Measurements from ENCODE around the gene PPP6R1.

PPP6R1 gene

GRCh38 chr19:55240713-55241020 lies 18.1 kb downstream of the PPP6R1 start:
- Histone ChIP-seq H3K4me3 (no peak overlapping the region), H3K36me3 (ENCODE audit: insufficient read depth, low read length) (peaks cover 78% of the 10 kb centered on the region), H3K9ac (ENCODE audit: insufficient read length) (no peak overlapping the region), H3K9me3 (ENCODE audit: low read depth, low read length) (no peaks in the 10 kb centered on the region), H3K27ac (no peak overlapping the region)
- no peak for DNase-seq (ENCODE audit: low read depth, low spot score)
- TF ChIP-seq FOXP2 (optimal IDR thresholded peaks at IDR 0.05; ENCODE audit: control extremely low read depth, extremely low read length, insufficient read depth) (no peak), POLR2AphosphoS5 (IDR thresholded peaks at IDR 0.05; ENCODE audit: borderline replicate concordance, low read depth, low read length) (no peak), EZH2 (IDR thresholded peaks at IDR 0.05) (no peak)

DNA sequence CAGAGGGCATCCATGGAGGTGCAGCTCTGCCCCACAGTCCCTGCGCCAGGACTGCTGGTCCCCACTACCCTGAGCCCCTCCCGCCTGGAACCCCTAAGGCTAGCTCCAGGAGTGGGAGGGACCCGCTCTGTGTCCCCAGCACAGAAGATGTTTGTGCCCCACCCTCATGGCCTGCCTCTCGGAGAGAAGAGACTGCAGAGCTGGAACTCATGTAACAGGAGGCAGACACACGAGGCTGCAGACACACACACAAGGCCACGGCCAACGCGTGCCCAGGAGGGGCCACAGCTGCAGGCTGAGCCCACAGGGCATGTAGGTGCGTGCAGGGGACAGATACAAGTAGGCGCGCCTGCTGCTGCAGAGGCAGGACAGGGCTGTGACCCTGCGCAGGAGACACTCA lies 19.8 kb downstream of the PPP6R1 start:
- TF ChIP-seq FOXP2 (optimal IDR thresholded peaks at IDR 0.05; ENCODE audit: control extremely low read depth, extremely low read length, insufficient read depth) = no peak
- no peak for TF ChIP-seq EZH2 (IDR thresholded peaks at IDR 0.05)
- TF ChIP-seq POLR2AphosphoS5 (IDR thresholded peaks at IDR 0.05; ENCODE audit: borderline replicate concordance, low read depth, low read length) = no peak
- Histone ChIP-seq H3K4me3 (no peak overlapping the region), H3K27ac (no peak overlapping the region), H3K36me3 (ENCODE audit: insufficient read depth, low read length) (peaks cover 74% of the 10 kb centered on the region), H3K9ac (ENCODE audit: insufficient read length) (no peak overlapping the region), H3K9me3 (ENCODE audit: low read depth, low read length) (no peaks in the 10 kb centered on the region)
- DNase-seq (ENCODE audit: low read depth, low spot score) = no peak

DNA sequence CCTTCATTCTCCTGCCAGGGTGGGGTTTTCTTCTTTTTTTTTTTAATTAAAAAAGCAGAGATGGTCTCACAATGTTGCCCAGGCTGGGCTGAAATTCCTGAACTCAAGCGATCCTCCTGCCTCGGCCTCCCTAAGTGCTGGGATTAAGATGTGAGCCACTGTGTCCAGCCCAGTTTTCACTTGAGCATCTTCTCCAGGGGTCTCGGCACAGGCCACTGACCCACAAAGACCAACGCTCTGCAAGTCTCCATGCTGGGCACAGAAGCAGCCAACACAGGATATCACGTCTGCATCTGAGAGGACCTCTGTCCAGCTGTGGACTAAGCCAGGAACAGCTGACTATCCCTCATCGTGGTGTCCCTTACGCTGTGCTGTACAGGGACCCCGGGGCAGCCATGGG lies 20.8 kb downstream of the PPP6R1 start:
- Histone ChIP-seq H3K27ac (no peak overlapping the region), H3K36me3 (ENCODE audit: insufficient read depth, low read length) (peaks cover 72% of the 10 kb centered on the region), H3K4me3 (no peak overlapping the region), H3K9ac (ENCODE audit: insufficient read length) (no peak overlapping the region), H3K9me3 (ENCODE audit: low read depth, low read length) (no peaks in the 10 kb centered on the region)
- no peak for DNase-seq (ENCODE audit: low read depth, low spot score)
- TF ChIP-seq POLR2AphosphoS5 (IDR thresholded peaks at IDR 0.05; ENCODE audit: borderline replicate concordance, low read depth, low read length) (no peak), EZH2 (IDR thresholded peaks at IDR 0.05) (no peak), FOXP2 (optimal IDR thresholded peaks at IDR 0.05; ENCODE audit: control extremely low read depth, extremely low read length, insufficient read depth) (no peak)

DNA sequence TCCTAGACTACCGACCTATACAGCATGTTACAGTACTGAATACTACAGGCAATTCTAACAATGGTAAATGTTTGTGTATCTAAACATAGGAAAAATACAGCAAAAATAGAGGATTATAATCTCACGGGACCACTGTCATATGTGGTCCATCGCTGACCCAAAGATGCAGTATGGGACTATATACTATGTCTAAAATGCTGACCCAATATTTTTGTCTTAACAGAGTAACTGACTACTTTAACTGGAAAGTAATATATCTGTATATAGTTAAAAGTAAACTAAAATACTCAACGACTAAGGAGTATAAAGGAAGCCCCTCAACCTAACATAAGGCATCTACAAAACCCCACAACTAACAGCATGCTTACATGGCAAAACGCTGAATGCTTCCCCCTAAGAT lies 25.8 kb downstream of the PPP6R1 start:
- Histone ChIP-seq H3K9ac (ENCODE audit: insufficient read length) (no peak overlapping the region), H3K27ac (no peak overlapping the region), H3K9me3 (ENCODE audit: low read depth, low read length) (no peaks in the 10 kb centered on the region), H3K36me3 (ENCODE audit: insufficient read depth, low read length) (peaks cover 44% of the 10 kb centered on the region; the same call in 1 of the 2 replicates), H3K4me3 (no peak overlapping the region)
- no peak for TF ChIP-seq EZH2 (IDR thresholded peaks at IDR 0.05)
- TF ChIP-seq FOXP2 (optimal IDR thresholded peaks at IDR 0.05; ENCODE audit: control extremely low read depth, extremely low read length, insufficient read depth) = no peak
- TF ChIP-seq POLR2AphosphoS5 (IDR thresholded peaks at IDR 0.05; ENCODE audit: borderline replicate concordance, low read depth, low read length) = no peak
- DNase-seq (ENCODE audit: low read depth, low spot score) = no peak

GRCh38 chr19:55232286-55232602 lies 26.6 kb downstream of the PPP6R1 start:
- Histone ChIP-seq H3K36me3 (ENCODE audit: insufficient read depth, low read length) (peaks cover 37% of the 10 kb centered on the region; the same call in 1 of the 2 replicates), H3K4me3 (no peak overlapping the region), H3K27ac (no peak overlapping the region), H3K9ac (ENCODE audit: insufficient read length) (no peak overlapping the region), H3K9me3 (ENCODE audit: low read depth, low read length) (no peaks in the 10 kb centered on the region)
- no peak for DNase-seq (ENCODE audit: low read depth, low spot score)
- TF ChIP-seq EZH2 (IDR thresholded peaks at IDR 0.05) = no peak
- TF ChIP-seq POLR2AphosphoS5 (IDR thresholded peaks at IDR 0.05; ENCODE audit: borderline replicate concordance, low read depth, low read length) = no peak
- no peak for TF ChIP-seq FOXP2 (optimal IDR thresholded peaks at IDR 0.05; ENCODE audit: control extremely low read depth, extremely low read length, insufficient read depth)

DNA sequence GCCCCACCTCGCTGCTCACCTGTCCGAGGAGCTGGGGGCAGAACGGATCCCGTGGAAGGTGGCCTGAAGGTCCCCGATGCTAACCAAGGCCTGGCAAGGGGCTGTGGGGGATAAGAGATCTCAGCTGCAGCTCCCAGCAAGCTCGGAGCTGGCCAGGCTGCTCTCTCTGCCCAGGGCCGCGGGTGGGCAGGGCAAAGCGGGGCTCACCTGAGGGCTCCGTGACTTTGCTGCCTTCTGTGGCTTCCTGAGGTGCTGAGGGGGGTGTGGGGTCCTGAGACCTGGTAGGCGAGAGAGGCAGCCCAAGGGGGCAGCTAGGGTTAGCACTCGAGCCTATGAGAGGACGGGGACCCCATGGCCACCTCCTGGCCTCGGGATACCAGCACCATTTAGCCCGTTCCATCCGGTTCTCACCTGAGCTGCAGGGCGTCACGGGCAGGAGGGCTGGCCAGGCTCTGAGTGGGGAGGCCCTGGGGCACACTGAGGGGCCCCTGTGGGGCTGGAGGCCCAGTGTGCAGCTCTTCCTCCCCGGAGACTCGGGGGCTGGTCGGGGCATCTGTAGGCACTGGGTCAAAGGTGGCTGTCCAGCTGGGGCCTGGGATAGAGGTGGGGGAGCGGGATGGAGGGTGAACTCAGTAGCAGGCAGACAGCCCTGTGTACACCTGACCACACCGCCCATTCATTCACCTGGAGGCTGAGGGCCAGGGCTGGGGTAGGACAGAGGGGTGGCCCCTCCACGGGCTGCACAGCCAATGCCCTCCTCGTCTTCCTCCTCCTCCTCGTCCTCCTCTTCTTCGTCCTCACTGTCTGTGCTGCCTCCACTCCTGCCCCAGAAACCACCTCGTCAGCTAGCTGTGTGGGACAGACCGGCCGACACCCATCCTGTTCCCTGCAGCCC lies 27.2 kb downstream of the PPP6R1 start:
- TF ChIP-seq POLR2AphosphoS5 (IDR thresholded peaks at IDR 0.05; ENCODE audit: borderline replicate concordance, low read depth, low read length) (no peak), FOXP2 (optimal IDR thresholded peaks at IDR 0.05; ENCODE audit: control extremely low read depth, extremely low read length, insufficient read depth) (no peak), EZH2 (IDR thresholded peaks at IDR 0.05) (no peak)
- no peak for DNase-seq (ENCODE audit: low read depth, low spot score)
- H3K4me3 ChIP-seq = no peak overlapping the region
- no peak overlapping the region for H3K27ac ChIP-seq
- no peak overlapping the region for H3K9ac ChIP-seq (ENCODE audit: insufficient read length)
- peaks cover 31% of the 10 kb centered on the region; the same call in 1 of the 2 replicates for H3K36me3 ChIP-seq (ENCODE audit: insufficient read depth, low read length)
- no peaks in the 10 kb centered on the region for H3K9me3 ChIP-seq (ENCODE audit: low read depth, low read length)

DNA sequence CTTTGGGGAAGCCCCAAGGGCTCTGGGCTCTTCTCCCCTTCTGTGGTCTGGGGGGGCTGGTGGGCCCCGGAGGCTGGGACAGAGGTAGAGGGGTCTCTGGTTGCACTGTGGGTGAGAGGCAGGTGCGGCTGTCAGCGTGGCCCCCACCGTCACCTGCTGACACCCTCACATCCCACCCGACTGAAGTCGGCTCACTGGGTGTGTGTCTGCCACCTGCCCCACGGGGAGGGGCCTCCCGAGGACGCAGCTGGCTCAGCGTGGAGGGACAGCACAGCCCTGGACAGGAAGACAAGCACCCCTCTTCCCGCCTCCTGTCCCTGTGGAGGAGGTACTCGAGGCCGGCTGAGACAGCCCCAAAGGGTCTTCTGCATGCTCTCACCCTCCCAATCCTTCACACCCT lies 28.0 kb downstream of the PPP6R1 start:
- no peak overlapping the region for H3K27ac ChIP-seq
- no peaks in the 10 kb centered on the region for H3K9me3 ChIP-seq (ENCODE audit: low read depth, low read length)
- H3K36me3 ChIP-seq (ENCODE audit: insufficient read depth, low read length) = peaks cover 22% of the 10 kb centered on the region; the same call in 1 of the 2 replicates
- no peak for TF ChIP-seq FOXP2 (optimal IDR thresholded peaks at IDR 0.05; ENCODE audit: control extremely low read depth, extremely low read length, insufficient read depth)
- TF ChIP-seq POLR2AphosphoS5 (IDR thresholded peaks at IDR 0.05; ENCODE audit: borderline replicate concordance, low read depth, low read length) = no peak
- TF ChIP-seq EZH2 (IDR thresholded peaks at IDR 0.05) = no peak
- H3K9ac ChIP-seq (ENCODE audit: insufficient read length) = no peak overlapping the region
- DNase-seq (ENCODE audit: low read depth, low spot score) = no peak
- H3K4me3 ChIP-seq = no peak overlapping the region

DNA sequence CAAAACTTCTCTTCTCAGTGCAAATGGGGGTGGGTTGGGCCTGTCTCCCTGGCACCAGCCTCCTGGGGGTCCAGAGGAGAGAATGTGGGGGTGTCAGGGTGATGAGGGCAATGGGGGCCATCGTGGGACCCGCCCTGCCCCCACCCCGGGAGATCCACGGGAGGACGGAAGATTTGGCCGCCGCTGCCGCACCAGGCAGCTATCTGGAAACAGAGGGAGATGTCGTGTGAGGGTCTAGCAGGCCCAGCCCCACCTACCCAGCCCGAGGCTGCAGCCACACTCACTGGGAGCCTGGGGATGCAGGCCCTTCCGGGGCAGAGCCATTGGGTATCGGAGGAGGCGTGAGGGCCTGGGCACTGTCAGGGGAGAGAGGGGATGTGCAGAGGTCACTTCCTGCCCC lies 28.5 kb downstream of the PPP6R1 start:
- TF ChIP-seq POLR2AphosphoS5 (IDR thresholded peaks at IDR 0.05; ENCODE audit: borderline replicate concordance, low read depth, low read length) = no peak
- TF ChIP-seq FOXP2 (optimal IDR thresholded peaks at IDR 0.05; ENCODE audit: control extremely low read depth, extremely low read length, insufficient read depth) = no peak
- TF ChIP-seq EZH2 (IDR thresholded peaks at IDR 0.05) = no peak
- peaks cover 22% of the 10 kb centered on the region; the same call in 1 of the 2 replicates for H3K36me3 ChIP-seq (ENCODE audit: insufficient read depth, low read length)

More for the DNA sequence above, 28.5 kb downstream of the PPP6R1 start:
- H3K9me3 ChIP-seq (ENCODE audit: low read depth, low read length) = no peaks in the 10 kb centered on the region
- H3K4me3 ChIP-seq = no peak overlapping the region
- H3K27ac ChIP-seq = no peak overlapping the region
- H3K9ac ChIP-seq (ENCODE audit: insufficient read length) = no peak overlapping the region
- no peak for DNase-seq (ENCODE audit: low read depth, low spot score)
